GM18517 (cell line): ENCODE measurements around the gene FLNB.

Experiments used
- ATAC-seq: cut with Tn5 transposase; IDR thresholded peaks from one replicate; pipeline ENCODE4 v1.9.1; 2021; ENCODE audit warnings: mild to moderate bottlenecking, moderate library complexity; ENCODE audit not compliant: unreplicated experiment

The FLNB gene

GRCh38 chr3:58177747-58178527, 169.7 kb downstream of the FLNB start:
- ATAC-seq = peak; percentile 73

DNA sequence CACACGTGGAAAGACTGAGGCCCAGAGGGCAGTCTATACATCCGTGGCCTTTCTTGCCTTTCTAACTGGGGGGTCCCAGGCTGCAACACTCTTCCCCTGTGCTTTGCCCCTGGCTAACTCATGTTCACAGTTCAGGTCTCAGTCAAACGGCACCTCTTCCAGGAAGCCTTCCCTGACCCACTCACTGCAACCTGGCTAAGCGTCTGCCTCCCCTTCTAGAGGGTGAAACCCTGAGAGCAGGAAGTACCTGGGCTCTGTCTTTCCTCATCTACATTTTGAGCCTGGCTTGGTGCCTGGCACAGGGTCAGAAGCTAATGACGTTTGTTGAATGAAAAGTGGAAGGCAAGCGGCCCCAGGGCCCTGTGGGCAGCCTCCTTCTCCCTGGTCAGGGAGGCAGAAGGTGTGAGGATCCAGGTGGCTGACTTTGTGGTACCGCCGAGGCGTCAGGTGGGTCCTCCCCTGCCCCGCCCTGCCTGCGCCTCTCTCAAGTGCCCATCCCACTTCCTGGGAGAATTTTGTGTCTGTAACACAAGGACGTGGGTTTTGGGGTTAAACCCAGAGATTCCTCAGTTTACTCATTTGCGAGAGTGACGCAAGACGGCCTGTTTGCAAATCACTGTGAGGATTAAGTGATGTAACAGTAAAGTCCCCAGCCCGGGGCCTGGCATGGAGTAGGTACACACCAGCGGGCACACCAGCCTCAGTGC, 170.5 kb downstream of the FLNB start:
- ATAC-seq = no peak

DNA sequence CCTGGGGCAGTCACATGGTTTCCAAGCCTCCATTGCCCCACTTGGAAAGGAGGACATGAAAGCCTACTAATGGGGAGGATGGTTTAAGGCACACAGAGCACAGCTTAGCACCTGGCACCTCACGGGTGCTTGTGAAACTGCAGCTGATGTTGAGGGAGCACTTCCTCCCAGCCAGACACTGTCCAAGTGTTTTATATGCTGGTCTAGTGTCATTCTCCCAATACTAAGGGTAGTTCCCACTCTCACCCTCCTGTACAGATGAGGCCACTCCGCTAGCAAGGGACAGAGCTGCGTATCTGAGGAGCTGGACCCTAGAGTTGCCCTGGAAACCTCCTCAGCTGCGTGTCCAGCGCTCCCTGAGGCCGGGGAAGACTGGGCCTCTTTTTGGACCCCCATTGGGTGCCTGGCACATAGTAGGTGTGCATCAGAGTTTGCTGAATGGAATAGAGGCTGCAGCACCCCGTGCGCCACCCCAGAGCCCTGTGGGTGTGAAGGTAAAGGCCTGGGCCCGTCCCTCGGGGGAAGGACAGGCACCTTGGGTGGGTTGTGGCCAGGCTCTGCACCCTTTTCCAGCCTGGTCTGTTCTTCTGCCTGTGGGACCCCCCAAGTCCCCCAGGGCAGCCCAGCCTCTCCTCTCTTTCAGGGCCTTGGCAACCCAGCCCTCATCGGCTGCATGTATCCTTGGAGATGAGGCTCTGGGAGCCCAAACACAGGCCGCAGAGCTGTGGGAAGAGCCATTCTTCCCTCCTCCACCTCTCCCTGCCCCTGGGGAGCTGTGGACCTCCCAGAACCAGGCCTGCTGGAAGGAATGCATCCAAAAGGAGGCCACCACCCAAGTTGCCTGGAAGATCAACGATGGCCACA, 171.2 kb downstream of the FLNB start:
- ATAC-seq = no peak

GRCh38 chr3:58180099-58180880, 172.1 kb downstream of the FLNB start:
- no peak for ATAC-seq

- no peak for ATAC-seq
Observed at GRCh38 chr3:58180940-58181587, 172.8 kb downstream of the FLNB start.

- no peak for ATAC-seq
Observed at GRCh38 chr3:58183221-58183620, 175.0 kb downstream of the FLNB start.

GRCh38 chr3:58183891-58184290, 175.7 kb downstream of the FLNB start:
- ATAC-seq = no peak

GRCh38 chr3:58184309-58184981, 176.2 kb downstream of the FLNB start:
- no peak for ATAC-seq

- no peak for ATAC-seq
Observed at GRCh38 chr3:58184982-58185360, 176.7 kb downstream of the FLNB start.

GRCh38 chr3:58188173-58188564, 179.9 kb downstream of the FLNB start:
- no peak for ATAC-seq

DNA sequence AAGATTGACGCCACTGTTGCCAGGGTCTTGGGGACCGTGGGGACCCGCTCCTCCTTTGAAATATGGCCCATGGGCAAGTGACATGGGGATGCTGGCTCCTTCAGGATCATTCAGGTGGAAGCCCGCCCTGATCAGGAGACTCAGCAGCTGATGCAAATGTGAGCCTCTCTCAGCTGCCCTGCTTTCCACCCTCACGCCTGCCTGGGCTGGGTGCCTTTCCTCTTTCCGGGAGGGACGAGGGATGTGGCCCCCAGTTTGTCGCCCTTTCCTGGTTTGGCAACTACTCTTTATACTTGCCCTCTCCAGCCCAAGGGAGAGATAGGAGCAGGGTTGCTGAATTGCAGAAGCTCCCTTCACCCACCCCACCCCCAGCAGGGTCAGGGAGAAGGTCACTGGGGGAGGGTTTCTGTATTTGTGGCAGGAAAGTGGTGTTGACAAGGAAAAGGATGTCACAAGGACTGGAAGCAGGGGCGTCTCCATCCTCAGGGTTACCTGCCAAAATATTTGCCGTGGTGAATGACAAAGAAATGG, 180.8 kb downstream of the FLNB start:
- ATAC-seq = no peak

DNA sequence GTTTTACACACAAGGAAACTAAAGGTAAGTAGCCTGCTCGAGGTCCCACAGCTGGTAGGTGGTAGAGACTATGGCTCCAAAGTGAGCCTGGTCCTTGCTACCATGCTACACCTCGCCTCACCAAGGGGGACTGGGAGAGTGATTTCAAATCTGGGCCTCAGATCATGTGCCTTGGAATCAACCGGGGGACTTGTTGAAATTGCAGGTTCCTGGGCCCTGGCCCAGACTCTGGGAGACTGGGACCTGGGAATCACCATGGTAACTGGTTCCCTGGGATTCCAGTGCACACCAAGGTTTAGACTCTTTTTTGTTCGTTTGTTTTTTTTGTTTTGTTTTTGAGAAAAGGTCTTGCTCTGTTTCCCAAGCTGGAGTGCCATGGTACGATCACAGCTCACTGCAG, 181.5 kb downstream of the FLNB start:
- ATAC-seq = no peak

- no peak for ATAC-seq
Observed at GRCh38 chr3:58190291-58190690, 182.1 kb downstream of the FLNB start.

DNA sequence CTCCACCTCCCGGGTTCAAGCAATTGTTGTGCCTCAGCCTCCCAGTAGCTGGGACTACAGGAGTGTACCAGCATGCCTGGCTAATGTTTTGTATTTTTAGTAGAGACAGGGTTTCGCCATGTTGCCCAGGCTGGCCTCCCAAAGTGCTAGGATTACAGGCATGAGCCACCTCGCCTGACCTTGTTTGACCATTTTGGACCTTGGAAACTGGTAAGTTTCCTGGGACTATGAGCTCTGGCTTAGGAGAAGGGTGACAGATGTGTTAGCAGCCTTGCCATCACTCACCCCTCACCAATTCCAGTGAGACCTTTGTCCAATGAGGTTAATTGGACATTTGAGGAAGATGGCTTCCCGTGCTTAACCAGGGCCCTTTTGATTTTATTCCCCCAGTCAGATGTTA, 182.7 kb downstream of the FLNB start:
- ATAC-seq = no peak

DNA sequence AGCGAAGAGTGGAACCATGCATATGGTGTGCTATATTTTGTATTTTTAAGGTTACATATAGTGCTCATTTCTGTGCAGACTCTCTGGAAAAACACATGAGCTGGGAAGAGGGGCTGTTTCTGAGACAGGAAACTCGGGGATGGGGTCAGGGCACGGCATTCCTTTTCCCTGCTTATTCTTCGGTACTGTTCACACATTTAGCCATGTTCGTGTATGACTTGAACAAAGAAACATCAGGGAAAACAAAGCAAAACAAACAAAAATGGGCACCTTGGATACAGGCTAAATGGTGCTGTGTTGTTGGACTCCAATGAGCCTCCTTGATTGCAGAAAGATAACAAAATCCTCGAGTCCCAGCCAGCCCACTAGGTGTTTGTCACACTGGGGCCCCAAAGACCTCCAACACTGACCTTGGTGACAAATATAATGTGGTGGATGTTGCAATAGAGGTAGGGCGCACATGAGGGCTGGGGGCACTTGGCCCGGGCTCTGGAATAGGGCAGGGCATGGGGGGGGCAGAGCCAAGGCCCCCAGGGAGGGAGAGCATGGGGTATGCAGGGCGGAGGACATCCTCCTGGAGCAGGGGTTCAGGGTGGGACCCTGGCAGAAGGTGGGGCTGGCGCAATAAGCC, 183.3 kb downstream of the FLNB start:
- ATAC-seq = no peak

DNA sequence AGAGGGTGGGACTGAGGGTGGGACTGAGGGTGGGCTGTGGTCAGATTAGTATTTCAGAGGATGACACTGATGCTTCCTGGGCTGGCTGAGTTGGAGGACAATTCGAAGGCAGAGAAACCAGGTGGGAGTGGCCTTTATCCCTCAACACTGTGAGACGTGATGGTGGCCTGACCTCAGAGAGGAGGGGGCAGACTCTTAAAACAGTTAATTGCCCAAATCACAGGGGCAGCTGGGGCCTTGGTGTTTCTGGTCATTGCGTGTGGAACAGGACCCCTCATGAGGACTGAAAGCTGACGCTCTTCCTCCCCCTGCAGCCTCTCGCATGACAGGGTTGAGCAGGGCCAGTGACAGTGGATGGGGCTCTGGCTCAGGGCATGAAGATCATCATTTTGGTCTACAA, 183.8 kb downstream of the FLNB start:
- no peak for ATAC-seq

DNA sequence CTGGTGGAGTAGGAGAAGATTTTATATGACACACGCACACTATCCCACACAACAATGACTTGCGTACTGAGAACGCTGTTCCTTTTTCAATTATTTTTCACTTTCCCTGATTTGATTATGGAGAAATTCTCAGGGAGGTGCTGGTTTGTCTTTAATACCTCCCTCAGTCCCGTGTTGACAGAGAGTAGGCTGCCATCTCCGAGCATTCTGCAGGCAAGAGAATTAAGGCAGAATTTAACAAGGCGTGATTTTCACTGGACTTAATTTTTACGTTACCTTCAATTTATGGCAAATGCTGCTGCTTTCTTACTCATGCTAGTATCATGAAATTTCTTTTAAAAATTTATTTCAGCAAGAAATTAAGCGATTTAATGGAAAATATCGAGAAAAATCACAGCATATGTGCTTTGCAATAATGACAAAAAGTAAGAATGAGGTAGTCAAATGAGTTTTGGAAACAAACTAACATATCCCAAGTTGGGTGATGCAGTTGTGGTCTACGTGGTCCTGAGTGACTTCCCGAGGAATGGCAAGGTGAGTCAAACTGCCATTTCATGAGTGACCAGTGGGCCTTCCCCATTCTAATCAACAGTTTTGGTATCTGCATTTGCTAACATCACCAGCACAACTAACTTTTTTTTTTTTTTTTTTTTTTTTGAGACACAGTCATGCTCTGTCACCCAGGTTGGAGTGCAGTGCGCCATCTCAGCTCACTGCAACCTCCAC, 185.6 kb downstream of the FLNB start:
- ATAC-seq = no peak

- ATAC-seq = no peak
Observed at GRCh38 chr3:58197588-58197987, 189.4 kb downstream of the FLNB start.
